H1 (cell line): Measurements from ENCODE around the gene LHFPL6.

Experiments
- BCL11A ChIP-seq, 2 experiments: IDR thresholded peaks; one replicate each; pipeline ENCODE4 v1.6.1; 2011; ENCODE audit warnings: low read depth in 2 of 2, low read length in 2 of 2, mild to moderate bottlenecking in 2 of 2
- POLR2A ChIP-seq, 2 experiments: IDR thresholded peaks; 1 replicate in 1 of 2; 2 replicates in 1 of 2; pipeline ENCODE4 v1.6.1; 2011; ENCODE audit warnings: low read depth in 2 of 2, low read length in 2 of 2, mild to moderate bottlenecking in 2 of 2; ENCODE audit errors: control extremely low read depth in 1 of 2
- RNF2 ChIP-seq: fragments of 200-900, 300-1000 bp; sonication (generic); IDR thresholded peaks from 2 replicates; pipeline ENCODE4 v1.7.1; 2016; ENCODE audit warnings: borderline replicate concordance, low read depth, mild to moderate bottlenecking, antibody characterized with exemption, low read length; ENCODE audit not compliant: poor library complexity, severe bottlenecking; ENCODE audit errors: missing control alignments
- SIN3A ChIP-seq, 2 experiments: IDR thresholded peaks in 1 of 2; conservative IDR thresholded peaks in 1 of 2; 2 replicates each; pipeline ENCODE4 v1.6.1; 2011 to 2012; ENCODE audit warnings: low read length in 2 of 2, improper control_type of control experiment in 1 of 2, low read depth in 1 of 2, mild to moderate bottlenecking in 1 of 2
- TBP ChIP-seq: IDR thresholded peaks from 2 replicates; pipeline ENCODE4 v1.6.1; 2011; ENCODE audit warnings: low read depth, low read length, improper control_type of control experiment
- TF ChIP-seq, protein P1 (sequence below), 3 experiments: IDR thresholded peaks; 1 replicate in 2 of 3; 2 replicates in 1 of 3; pipeline versions ENCODE4 v1.5.1 to v1.6.1; 2011; ENCODE audit warnings: low read length in 3 of 3, mild to moderate bottlenecking in 3 of 3, inconsistent platforms in 2 of 3, low read depth in 1 of 3, moderate library complexity in 1 of 3; ENCODE audit not compliant: insufficient read depth in 1 of 3; ENCODE audit errors: control extremely low read depth in 1 of 3

DNA sequence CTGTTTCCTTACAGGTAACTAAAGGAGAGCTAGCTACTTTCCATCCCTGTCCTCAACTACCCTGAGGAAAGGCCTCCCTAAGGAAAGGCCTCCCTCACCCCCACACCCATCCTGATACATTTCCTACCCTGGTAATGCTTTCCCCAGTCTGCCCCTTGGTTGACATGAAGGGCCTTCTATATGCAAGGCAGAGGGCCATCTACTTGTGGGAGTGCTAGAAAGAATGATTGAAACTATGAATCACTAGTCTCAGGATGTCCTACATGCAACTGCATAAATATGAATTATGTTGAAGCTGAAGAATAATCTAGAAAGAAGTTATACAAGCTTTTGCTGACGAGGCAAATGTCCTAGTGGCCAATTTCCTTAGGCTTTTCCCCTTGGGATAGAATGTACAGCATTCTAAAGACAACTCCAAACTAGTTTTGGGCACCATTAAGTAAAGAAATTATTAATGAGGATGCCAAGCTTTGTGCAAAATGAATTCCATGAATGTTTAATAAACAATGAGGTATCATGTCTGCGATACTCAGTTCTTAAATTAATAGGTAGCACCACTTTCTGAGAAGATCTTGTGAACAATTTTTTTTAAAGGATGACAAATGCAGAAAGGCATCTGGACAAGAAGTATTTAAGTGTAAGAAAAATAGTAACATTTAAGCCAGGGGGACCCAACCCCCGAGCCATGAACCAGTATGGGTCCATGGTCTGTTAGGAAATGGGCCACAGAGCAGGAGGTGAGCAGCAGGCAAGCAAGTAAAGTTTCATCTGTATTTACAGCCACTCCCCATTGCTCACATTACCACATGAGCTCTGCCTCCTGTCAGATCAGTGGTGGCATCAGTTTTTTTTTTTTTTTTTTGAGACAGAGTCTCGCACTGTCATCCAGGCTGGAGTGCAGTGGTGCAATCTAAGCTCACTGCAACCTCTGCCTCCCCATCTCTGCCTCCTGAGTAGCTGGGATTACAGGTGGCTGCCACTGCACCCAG is 223.0 kb downstream of the LHFPL6 start:
- TF ChIP-seq SIN3A (conservative IDR thresholded peaks at IDR 0.05 in 1 of 2, IDR thresholded peaks at IDR 0.05 in 1 of 2; ENCODE audit: low read depth in 1 of 2, low read length in 2 of 2) (no peak), BCL11A (IDR thresholded peaks at IDR 0.05; ENCODE audit: low read depth in 2 of 2, low read length in 2 of 2) (no peak), RNF2 (no peak), POLR2A (IDR thresholded peaks at IDR 0.05; ENCODE audit: control extremely low read depth in 1 of 2, low read depth in 2 of 2, low read length in 2 of 2) (no peak), TBP (no peak)
- TF ChIP-seq, protein P1, sequence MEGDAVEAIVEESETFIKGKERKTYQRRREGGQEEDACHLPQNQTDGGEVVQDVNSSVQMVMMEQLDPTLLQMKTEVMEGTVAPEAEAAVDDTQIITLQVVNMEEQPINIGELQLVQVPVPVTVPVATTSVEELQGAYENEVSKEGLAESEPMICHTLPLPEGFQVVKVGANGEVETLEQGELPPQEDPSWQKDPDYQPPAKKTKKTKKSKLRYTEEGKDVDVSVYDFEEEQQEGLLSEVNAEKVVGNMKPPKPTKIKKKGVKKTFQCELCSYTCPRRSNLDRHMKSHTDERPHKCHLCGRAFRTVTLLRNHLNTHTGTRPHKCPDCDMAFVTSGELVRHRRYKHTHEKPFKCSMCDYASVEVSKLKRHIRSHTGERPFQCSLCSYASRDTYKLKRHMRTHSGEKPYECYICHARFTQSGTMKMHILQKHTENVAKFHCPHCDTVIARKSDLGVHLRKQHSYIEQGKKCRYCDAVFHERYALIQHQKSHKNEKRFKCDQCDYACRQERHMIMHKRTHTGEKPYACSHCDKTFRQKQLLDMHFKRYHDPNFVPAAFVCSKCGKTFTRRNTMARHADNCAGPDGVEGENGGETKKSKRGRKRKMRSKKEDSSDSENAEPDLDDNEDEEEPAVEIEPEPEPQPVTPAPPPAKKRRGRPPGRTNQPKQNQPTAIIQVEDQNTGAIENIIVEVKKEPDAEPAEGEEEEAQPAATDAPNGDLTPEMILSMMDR (IDR thresholded peaks at IDR 0.05; ENCODE audit: control extremely low read depth in 1 of 3, insufficient read depth in 1 of 3, low read depth in 1 of 3, low read length in 3 of 3), result no peak
